Spleen (tissue), 7 donors: Measurements from ENCODE around the gene HSD17B1.
"Not testable (repeated sequence)": the region's sequence is repeated elsewhere in the genome, so short reads cannot be mapped to it uniquely, and the experiment has no call there.

ENCODE experiments used
- CTCF ChIP-seq, 11 experiments: fragments of 200-600 bp in 7 of 11; fragments of 450-650 bp in 4 of 11; sonication (generic) in 4 of 11; IDR thresholded peaks in 8 of 11; conservative IDR thresholded peaks in 3 of 11; 1 replicate in 7 of 11; 2 replicates in 4 of 11; pipeline versions ENCODE4 v1.4.0 to v1.8.0; 2016 to 2021; ENCODE audit warnings: antibody characterized with exemption in 11 of 11, inconsistent platforms in 4 of 11, mild to moderate bottlenecking in 1 of 11
- POLR2A ChIP-seq, 3 donors: fragments of 450-650 bp; IDR thresholded peaks; one replicate each; pipeline ENCODE4 v1.5.1; 2017; ENCODE audit warnings: antibody characterized with exemption in 3 of 3, mild to moderate bottlenecking in 1 of 3
- donor health status: DM: no; HTN: no; CAD: no; lungs with moderate emphysema.
- donor health status: DM: no; HTN: no; CAD: no.
- donor health status: DM: no; HTN: no; CAD: no.

- TF ChIP-seq CTCF (IDR thresholded peaks at IDR 0.05 in 8 of 11, conservative IDR thresholded peaks at IDR 0.05 in 3 of 11); POLR2A (IDR thresholded peaks at IDR 0.05): not testable (repeated sequence)
These were observed 6.8 kb upstream of the HSD17B1 start for GRCh38 chr17:42545755-42546505.
